Measurements from ENCODE around the gene BCL11A.

BCL11A gene

DNA sequence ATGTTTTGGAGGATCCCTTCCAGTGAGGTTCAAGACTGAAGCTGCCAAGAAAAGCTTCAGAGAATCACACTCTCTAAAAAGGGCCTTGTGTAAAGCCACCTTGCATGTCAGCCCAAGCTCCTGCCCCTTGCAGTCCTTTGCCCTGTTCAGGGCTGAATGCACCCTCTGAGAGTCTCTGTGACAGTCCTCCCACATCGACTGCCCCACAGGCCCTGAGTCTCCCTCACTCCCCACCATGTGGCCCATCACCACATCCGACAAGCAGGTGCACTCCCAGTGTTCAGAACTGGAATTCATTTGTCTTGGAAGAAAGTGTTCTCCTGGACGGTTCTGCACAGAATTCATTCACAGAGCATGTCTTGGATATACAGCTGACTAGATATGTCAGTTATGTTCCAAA is 31.0 kb downstream of the BCL11A start:
- DNase-seq, result no peak

DNA sequence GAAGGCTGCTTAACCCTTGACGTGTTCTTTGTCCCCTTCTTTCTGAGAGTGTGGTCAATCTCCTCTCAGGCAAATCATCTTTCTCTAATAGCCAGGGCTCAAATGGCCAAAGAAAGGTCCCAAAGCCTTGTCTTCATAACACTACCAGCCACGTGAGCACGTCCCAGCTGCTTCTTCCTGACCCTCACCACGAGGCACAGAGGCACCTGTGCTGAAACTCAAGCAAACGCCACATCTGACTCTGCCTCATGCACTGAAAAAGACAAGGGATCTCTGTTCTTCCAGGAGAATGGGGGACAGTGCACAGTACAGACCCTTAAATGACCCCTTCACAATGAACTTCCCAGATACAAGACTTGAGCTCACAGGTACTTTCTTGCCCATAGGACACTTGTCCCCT is 31.8 kb downstream of the BCL11A start:
- no peak for DNase-seq

DNA sequence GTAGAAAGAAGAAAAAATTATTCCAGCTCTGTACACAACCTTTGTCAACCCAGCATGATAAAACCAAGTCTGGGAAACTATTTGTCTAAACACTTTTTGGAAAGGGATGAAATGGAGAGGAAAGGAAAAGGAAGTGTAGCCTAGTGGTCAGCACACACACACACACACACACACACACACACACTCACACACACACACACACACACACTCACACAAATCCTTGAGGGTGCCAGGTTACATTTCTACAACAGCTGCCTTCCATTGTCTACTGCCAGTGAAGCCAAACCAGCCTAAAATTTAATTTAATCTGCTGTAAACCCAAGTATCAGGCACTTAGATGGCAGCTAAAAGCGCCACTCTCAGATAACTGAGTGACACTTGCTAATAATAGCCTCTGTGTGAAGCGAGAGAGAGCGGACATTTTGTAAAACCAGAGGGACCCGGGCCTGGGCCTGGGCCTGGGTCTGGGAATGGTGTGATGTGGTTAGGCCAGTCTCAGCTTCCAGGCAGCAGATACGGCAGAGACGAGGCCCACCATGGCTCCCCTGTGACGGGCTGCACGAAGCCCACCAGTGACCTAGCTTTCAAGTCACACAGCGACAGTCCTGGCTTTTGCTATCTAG is 32.4 kb downstream of the BCL11A start:
- DNase-seq, result no peak

DNA sequence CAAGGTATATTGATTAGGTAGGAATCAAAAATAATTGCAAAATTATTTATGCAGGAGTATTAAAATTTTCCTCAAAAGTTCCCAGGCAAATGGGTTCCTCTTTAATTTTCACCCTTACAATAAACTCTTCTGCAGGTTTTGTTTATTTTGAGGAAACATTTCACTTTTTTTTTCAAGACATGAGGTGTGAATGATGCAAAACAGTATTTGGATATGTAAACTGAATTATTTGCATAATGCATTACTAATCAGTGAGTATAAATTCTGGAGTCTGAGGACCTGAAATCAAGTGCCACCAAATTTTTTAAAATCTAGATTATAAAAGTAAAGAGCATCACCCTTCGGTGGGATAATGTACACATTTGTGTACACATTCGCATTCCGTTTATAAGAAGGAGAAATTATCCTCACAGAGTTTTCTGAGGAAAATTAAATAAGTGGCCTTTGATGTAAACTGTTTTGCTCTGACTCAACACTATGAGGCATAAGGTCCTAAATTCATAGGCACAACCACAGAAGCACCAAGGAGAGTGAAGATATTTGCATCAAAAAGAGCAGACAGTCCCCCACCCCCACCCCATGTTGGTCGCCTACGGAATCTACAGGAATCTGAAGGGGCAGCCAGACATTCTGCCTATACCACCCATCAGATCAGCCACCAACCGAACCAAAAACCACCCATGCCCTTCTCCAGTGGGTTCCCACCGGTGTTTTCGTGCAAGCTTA is 33.1 kb downstream of the BCL11A start:
- DNase-seq, result no peak

DNA sequence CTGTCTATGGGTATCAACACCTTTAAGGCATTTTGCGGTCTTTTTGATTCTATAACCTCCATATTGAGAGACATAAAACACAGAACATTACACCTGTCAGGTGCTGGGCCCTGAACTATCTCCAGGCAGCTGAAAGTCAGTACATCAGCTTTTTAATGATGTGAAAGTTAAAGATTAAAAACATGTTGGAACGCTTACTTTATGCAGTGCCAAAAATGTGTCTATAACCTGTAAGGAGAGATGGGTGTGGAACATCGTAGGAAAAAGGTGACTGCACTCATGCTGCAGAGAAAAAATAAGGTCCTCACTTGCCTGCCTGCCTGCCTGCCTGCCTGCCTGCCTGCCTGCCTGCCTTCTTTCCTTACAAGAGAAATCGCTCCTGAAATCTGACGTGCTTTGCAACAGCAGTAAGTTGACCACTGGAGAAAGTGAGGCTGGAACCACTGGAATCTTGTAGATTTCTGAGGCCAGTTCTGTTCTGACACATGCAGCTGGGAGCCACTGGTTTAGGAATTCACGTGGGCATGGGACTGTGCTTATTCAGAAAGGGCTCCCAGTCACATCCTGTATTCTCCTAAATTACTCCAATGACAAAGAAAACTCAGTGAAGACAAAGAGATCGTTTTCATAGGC is 34.1 kb downstream of the BCL11A start:
- DNase-seq, result no peak

DNA sequence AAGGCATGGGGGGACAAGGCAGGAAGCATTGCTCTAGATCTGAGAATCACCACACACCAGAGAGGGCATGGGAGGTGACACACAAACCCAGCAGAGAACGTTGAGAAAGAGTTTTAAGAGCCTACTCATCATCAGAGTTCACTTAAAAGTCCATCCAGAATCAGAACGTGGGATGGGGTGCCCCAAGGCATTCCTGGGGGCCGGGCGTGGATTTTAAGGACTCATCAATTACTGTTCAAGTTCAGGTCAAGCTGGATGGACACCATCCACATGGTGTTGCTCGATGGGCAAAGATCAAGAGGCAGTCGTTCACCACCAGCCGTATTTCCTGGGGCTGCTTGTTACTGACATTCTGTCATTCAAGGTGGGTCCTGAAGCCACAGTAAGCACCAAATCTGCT is 34.9 kb downstream of the BCL11A start:
- no peak for DNase-seq

DNA sequence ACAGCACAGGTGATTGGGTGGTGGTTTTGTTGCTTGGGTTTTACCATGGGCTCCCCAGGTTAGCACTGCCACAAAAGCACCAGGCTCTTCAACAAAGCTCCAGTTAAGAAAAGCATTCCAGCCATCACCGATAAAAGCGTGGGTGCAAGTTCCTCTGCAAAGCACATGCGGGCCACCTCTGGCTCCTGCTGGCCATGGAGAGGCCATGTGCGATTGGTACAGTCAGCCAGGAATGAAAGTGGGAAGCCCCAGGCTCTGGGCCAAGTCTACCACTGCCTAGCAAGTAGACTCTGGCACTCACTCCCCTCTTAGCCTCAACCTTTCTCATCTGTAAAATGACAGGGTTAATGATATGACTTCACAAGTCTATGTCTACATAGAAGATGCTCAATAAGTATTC is 36.0 kb downstream of the BCL11A start:
- no peak for DNase-seq

DNA sequence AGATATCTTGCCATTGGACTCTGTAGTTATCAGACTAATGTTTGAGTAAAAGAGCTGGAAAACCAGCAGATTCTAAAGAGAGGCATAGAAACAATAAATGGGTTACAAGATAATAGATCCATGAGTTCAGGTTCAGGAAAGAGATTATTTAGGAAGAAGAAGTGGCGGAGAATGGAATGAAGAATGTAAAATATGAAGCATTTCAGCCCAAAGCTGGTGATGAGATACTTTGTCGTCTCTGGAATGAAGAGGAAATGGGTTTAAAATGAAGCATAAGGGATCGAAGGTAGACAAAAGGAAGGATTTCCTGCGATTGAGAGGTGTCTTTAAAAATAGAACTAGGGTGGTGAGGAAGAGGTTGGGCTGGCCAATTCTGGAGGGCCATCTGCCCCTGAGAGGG is 36.6 kb downstream of the BCL11A start:
- no peak for DNase-seq

DNA sequence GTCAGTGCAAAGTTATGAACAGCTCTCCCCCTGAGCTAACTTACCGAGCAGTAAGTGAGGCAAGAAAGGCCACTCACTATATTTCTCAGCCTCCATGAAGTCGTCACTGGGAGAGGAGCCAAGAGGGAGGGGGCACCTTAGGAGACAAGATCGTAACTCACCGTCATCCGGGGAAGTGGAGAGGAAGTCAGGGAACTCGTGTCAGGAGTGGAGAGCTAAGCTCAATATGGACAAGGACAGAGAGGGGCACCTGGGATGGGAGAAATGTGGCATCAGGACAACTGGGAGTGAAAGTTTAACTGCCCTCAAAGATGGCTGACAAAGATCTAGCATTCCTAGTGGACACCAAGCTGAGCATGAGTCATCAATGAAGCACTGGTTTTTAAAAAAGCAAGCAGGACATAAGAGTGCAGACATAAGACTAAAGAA is 37.1 kb downstream of the BCL11A start:
- no peak for DNase-seq

DNA sequence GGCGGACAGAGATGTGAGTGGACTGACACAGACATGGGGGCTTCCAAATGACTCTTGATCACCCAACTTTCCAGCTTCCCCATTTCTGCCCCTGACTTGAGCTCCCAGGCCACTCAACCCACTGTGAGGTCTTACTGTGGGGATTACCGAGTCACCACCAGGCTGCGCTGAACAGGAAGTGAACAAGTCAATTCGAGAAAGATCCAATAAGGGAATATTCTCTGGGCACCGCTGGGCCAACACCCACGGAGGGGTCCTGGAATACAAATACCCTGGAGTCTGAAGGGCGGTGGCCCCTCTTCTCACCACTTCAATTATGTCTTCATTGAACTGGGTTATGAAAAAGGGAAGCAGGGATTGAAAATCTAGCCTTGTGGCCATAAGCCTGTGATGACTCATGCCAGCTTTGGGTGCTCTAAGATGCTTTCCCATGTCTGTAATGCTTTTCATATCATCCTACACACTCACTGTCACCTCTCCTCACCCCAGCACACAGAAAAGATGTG is 37.7 kb downstream of the BCL11A start:
- DNase-seq, result no peak

DNA sequence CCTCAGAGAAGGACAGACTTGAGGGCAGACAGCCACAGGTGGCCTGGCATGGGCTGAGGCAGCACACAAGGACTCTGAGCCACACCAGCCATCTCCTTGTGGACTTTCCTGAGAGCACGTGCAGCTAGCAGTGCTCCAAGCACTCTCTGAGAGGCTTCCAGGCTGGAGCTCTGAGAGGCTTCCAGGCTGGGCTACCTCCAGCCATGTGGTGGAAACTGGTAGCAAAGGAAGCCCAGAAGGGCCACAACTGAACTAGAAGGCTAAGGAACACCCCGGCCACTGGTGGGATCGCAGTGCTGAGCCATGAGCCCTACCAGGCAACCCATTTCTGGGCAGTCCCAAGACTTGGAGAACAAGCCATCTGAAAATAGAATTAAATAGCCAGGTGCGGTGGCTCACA is 39.5 kb downstream of the BCL11A start:
- no peak for DNase-seq

DNA sequence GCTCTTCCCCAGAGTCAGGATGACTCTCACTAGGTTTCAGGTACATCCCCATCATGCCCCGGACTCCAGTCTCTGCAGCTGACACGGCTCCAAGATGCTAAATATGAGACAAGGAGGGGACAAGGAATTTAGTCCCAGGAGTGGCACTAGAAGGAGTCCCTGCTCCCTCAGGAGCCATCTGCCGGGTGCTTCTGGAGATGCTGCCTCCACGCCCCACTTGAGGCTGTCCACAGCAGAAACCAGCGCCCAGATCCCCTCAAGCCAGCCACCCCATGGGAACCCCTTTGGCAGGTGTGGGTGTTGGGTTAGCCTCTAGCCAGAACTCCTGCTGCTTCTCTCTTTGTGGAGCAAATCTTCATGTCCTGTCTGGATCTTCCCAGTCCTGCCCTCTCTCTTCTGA is 40.3 kb downstream of the BCL11A start:
- no peak for DNase-seq

DNA sequence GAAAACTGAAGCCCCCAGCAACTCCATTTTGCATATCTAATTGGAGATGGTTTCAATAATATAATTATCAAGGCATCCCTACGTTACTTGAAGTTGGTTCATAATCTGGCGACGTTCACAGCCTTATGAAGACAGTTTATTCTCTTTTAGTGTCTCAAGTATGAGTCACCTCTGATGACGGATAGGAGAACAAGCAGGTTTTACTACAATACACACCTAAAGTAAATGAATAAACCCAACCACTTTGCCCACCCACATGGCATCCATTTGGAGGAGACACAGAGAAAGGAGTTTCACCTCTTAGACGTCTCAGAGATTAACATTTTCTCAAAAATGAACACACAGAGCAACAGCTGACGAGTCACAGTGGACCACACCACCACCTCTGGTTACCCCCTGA is 40.8 kb downstream of the BCL11A start:
- DNase-seq, result no peak

DNA sequence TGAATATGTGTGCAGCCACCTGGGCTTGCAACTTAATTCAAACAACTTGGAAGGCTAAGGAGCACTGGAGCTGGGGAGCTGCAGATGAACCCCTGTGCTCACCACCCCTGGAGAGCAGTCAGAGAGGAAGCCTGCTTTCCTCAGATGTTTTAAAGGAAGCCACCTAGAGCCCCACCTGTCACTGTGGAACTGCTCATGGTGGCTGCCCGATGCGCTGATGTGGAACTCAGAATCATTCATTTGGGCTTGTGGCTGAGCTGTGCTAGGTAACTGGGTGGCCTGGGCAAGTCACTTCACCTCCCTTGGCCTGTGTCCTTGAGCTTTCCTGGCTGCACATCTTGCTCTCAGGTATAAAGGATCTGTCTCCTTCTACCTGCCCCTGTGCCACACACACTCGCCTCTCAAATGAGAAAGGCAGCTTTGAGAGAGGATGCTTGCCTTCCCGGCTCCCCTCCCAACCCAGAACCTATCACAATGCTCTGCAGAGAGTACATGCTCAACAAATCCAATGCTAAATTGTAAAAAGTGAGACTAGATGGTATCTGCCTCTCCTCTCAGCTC is 41.3 kb downstream of the BCL11A start:
- no peak for DNase-seq

DNA sequence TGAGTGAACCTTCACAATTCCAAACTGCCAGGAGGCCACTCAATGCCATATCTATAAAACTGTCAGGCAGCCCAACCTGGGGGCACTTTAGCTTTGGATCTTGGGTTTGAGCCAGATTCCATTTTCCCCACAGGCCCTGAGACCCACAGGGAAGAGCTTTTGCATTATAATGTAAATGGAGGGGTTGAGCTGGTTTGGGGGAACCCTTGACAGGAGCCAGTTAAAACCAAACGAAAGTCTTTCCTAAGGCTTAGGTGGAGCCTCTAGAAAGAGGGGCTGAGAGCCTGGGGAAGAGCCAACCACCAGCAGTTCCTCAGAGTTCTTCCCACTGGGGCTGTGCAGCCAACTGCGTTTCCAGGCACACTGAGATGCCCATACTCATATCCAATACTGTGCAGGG is 42.7 kb downstream of the BCL11A start:
- no peak for DNase-seq

DNA sequence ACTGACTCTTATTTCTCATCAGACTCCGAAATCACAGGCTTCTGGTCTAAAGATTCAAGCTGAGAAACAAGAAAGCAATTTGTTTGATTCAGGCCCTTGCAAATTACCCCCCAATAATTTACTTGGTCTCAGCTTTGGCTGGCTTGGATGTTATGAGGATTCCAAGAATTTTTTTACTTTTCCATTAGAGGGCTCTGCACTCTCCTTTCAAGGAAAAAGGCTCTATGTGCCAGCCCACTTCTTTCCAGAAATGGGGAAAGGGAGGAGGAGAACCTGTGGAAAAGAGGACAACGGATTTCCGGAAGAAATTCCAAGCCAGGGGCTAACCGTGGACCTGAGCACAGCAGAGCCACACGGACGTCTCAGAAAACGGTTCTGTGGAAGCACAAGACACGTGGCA is 44.4 kb downstream of the BCL11A start:
- no peak for DNase-seq

DNA sequence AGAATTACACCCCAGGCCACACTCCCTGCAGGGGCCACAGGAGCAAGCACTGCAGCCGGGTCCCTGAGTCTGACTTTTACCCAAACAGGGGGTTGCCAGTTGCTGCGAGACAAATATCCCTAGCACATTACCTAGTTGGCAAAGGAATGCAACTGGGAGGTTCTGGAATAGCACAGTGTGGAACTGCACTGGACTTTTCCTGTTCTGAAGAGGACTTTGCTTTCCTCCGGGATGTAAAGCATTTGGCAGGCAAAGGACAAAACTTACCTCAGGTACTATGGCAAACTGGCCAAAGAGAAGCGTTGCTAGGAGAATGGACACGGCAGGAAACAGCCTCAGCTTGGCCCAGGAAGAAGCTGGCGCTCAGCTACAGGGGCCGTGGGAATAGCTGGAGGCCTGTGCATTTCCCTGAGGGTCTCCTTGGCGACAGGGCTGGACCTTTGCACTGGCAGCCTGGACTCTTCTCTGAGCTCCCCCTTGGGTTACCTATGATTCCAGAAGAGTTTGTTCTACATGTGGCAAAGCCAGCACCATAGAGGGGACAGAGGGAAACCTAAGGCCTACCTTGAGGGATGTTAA is 45.0 kb downstream of the BCL11A start:
- DNase-seq, result no peak

DNA sequence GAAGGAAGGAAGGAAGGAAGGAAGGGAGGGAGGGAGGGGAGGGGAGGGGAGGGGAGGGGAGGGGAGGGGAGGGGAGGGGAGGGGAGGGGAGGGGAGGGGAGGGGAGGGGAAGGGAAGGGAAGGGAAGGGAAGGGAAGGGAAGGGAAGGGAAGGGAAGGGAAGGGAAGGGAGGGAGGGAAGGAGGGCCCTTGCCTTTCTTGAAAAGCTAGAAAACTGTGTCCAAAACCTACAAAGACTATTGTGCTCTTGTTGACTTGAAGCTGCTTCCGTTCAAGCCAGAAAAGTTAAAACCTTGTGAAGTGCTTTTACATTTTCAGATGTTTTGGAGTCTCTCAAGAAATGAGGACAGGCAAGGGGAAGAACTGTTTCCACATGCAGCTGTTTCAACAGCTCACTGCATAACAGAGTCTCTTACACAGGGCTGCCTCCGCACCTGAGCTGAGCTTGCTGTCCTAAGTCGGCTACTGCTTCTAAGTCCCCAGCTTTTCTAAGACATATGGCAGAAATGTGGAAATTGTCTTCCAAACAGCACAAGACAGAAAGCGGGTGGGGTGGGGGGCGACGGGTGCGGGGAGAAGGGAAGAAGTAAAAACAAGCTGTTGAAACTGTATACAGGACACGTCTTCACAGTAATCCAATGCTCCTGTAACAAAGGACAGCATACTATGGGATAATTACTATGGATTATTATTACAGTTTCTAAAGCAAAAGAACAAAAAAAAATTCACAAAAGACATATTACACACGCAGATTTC is 46.1 kb downstream of the BCL11A start:
- no peak for DNase-seq

DNA sequence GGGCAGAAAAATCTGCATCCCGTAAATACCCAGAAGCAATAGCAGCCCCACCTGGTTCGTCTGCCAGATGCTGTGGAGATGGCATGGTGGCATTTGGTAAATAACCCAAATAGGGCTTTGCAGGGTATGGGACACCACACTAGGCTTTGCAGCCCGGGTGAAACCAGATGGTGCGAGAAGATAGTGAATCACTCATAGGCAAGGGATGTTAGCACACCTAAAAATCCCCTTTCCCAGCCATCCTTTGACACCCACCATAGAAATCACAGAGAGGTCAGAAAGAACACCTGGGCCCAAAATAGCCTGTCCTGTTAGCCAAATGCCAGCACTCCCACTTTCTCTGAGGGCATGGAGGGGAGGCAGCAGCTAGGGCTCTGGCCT is 47.6 kb downstream of the BCL11A start:
- no peak for DNase-seq

DNA sequence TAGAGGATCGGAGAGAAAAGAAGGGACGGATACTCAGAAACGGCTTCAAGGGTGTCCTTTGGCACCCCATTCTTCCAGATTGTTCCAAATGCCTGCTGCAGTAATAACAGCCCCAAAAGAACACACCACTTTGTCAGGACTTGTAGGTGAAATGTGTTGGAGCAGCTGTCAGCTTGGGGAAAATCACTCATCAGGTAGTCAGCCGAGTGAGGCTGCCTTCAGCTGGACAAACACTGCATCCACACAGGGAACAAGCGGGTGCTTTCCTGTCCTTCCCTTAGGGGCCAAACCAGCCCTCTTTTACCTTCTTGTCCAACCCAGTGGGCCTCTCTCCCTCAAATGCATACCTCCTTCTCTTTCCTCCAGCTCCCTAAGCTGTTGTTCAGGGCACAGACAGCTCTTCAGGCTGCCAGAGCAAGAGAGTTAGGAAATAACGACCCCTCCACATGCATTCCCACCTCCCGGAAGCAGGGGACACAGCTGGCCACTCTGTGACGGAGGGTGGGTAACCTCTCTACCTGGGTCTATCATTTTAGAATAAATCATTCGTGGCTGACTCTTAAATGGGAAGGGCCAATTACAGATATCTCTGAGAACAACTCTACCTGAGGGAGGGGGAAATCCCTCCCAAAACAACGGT is 48.1 kb downstream of the BCL11A start:
- no peak for DNase-seq

DNA sequence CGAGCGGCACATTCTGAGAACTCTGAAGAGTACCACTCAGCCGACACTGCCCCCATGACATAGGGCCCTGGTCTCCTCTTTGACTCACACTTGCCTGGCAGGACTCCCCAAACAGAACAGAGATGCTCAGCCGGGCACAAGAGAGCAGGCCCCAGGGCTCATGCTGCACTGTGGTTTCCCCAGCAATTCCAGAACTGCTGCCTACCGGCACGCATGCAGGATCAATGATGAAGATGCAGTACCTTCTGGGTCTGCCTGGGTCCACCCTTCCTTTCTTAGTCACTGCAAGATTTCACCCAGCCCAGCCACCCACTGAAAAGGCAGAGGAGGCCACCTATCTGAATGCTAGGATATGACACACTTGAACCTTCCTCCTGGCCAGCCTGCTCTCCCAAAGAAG is 49.4 kb downstream of the BCL11A start:
- no peak for DNase-seq

DNA sequence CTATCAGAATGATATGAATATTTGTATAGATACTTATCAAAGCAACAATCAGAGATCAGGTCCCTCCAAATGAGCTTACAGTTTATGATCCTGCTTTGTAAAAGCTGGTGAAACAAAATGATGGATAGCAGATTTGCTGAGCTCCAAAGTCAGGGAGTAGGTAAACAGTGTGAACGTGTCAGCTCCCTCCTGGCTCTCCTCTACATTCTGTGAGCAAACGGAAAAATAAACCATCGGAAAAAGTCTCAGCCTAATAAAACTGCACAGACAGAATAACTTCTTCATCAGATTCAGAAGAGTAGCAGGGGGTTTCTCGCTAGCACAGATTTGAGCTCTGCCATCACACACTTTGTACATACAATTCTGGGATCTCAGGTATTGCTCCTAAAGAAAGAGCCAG is 51.3 kb downstream of the BCL11A start:
- no peak for DNase-seq

Data from activated CD4-positive, CD25-positive, alpha-beta regulatory T cell treated with anti-CD3 and anti-CD28 coated beads, Interleukin-2, amount 50 U/mL, for 72 hours (primary cell).